C4-2B (cell line): Measurements from ENCODE around the gene CTNNBL1.

ENCODE experiments used
- CTCF ChIP-seq: fragments of 450-650 bp; conservative IDR thresholded peaks from 2 replicates; pipeline ENCODE4 v1.5.1; 2017; ENCODE audit warnings: mild to moderate bottlenecking
- ZFX ChIP-seq: fragments of 450-650 bp; IDR thresholded peaks from 2 replicates; pipeline ENCODE4 v1.6.1; 2017

- no peak for TF ChIP-seq ZFX
- no peak for TF ChIP-seq CTCF
Observed at GRCh38 chr20:37789408-37789807, 95.6 kb downstream of the CTNNBL1 start.
